GM12872 (cell line): ENCODE data around the gene GNAQ.

Experiments used
- TF ChIP-seq, protein P1 (sequence below): IDR thresholded peaks from 3 replicates; pipeline ENCODE4 v1.5.1; 2011; ENCODE audit warnings: low read depth, mild to moderate bottlenecking, low read length, moderate library complexity; ENCODE audit not compliant: insufficient read depth

Gene GNAQ

GRCh38 chr9:77903666-77904285 is 127.8 kb downstream of the GNAQ start:
- TF ChIP-seq, protein P1, sequence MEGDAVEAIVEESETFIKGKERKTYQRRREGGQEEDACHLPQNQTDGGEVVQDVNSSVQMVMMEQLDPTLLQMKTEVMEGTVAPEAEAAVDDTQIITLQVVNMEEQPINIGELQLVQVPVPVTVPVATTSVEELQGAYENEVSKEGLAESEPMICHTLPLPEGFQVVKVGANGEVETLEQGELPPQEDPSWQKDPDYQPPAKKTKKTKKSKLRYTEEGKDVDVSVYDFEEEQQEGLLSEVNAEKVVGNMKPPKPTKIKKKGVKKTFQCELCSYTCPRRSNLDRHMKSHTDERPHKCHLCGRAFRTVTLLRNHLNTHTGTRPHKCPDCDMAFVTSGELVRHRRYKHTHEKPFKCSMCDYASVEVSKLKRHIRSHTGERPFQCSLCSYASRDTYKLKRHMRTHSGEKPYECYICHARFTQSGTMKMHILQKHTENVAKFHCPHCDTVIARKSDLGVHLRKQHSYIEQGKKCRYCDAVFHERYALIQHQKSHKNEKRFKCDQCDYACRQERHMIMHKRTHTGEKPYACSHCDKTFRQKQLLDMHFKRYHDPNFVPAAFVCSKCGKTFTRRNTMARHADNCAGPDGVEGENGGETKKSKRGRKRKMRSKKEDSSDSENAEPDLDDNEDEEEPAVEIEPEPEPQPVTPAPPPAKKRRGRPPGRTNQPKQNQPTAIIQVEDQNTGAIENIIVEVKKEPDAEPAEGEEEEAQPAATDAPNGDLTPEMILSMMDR = no peak

GRCh38 chr9:77901771-77902170 is 129.8 kb downstream of the GNAQ start:
- TF ChIP-seq, protein P1 = no peak

- TF ChIP-seq, protein P1 = no peak
Measured at GRCh38 chr9:77901018-77901417, 130.6 kb downstream of the GNAQ start.

DNA sequence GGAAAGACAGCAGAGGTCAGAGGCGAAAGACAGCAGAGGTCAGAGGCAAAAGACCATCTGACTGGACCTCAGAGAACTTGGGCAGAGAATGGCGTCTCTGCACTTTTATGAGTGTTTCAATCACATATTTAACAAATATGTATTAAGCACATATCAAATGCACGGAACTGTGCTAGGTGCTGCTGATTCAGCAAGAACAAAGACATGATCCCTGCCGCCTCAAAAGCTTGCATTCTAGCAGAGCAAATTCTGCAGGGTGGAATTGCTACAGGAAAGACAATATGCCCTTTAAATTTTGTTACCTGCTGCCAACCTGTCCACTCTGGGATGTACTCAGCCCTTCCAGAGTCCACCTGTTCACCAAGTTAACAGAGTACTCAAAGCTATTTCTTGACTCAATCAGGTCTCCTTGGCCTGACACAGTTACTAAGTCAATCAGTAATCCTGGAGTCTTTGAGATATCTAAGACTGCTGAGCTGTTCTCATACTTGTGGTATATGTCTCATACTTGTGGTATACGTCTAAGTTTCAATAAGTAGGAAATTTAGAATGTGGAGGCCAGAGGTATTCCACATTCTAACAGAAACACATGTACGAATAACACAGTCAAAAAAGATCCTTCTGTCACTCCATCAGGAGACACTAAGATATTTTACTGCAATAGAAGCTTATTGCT is 131.8 kb downstream of the GNAQ start:
- TF ChIP-seq, protein P1 = no peak

DNA sequence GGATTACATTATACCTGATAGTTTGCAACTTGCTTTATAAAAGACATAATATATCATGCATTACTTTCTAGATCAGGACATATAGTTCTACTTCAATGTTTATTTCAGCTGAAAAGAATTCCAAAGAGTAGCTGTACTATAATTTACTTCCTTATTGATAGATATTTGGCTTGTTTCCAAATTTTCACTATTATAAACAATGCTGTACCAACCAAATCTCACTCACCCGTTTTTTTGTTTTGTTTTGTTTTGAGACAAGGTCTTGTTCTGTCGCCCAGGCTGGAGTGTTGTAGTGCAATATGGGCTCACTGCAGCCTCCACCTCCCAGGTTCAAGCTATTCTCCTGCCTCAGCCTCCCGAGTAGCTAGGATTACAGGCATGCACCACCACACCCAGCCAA is 132.7 kb downstream of the GNAQ start:
- TF ChIP-seq, protein P1 = no peak

DNA sequence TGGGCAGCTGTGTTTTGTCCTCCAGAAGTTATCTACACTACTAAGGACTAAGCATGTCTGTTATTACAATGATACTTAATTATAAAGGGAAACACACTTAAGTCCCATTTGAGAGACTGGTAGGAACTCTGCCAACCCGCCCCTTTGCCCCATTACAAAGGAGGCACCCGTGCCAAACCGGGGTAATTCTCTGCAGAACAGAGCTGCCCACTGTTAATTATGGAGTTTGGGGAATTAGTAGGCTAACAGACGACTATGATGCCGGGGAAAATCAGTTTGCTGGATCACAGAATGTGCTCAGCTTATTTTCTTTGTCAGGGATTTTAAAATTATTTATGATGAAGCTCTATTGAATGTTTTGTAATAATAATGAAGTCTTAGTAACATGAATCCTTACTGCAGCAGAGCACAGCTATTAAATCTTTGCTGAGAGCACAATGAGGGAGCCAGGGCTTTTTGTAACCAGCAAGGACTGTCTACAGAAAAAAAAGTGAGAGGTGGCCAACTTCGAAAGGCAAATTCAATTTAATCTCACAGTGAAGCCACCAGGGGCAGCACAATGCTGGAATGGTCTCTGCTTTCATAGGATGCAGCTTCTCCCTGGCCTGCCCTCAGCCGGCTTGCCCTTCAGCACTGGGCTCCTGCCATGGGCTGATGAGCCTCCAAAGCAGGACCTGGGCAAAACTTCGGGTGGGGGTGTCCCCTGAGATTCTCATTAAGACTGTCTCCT is 134.5 kb downstream of the GNAQ start:
- TF ChIP-seq, protein P1 = peak; percentile 29; the same call in 2 of the 3 replicates

DNA sequence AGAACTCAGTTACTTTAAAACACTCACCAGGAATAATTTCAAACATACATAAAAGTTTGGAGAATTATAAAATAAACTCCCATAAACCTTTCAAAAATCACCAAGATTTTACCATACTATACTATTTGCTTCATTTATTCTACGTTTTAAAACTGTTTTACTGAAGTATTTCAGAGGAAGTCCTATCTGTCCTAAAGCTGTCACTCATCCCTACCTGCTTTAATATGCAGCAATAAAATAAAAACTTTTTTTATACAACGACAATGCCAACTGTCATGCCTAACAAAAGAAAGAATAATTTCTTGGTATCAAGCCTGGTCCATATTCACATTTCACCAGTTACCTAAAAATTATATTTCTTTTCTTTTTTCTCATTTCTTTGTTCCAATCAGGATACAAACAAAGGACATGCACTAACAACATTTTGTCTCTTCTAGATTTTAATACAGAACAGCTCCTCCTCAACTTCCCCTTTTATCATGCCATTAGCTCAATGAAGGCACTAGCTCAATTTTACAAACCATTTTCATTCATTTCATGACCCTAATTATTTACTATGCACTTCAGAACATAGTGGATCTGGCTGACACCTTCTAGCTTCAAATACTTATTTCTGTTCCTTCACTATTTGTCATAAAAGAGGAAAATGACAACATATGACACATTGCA is 135.2 kb downstream of the GNAQ start:
- TF ChIP-seq, protein P1 = no peak
